Rectal smooth muscle tissue (tissue), 1 donor: ENCODE data around the gene MB21D2.
"Not testable (repeated sequence)": the region's sequence is repeated elsewhere in the genome, so short reads cannot be mapped to it uniquely, and the experiment has no call there.

Source experiments
- H3K27ac ChIP-seq: one replicate; pipeline ENCODE4 v1.7.0; 2013; ENCODE audit warnings: low read depth, low read length, inconsistent platforms
- H3K27me3 ChIP-seq: one replicate; pipeline ENCODE4 v1.7.0; 2013; ENCODE audit warnings: low read length; ENCODE audit not compliant: control insufficient read depth, insufficient read depth
- H3K36me3 ChIP-seq: one replicate; pipeline ENCODE4 v1.7.0; 2013; ENCODE audit warnings: low read length; ENCODE audit not compliant: control insufficient read depth, insufficient read depth
- H3K4me1 ChIP-seq: one replicate; pipeline ENCODE4 v1.7.0; 2013; ENCODE audit warnings: low read length; ENCODE audit not compliant: control insufficient read depth, insufficient read depth
- H3K4me3 ChIP-seq: one replicate; pipeline ENCODE4 v1.7.0; 2013; ENCODE audit warnings: low read length
- H3K9ac ChIP-seq: one replicate; pipeline ENCODE4 v1.7.0; 2013; ENCODE audit warnings: low read length

The MB21D2 gene

GRCh38 chr3:192917404-192918274, at the start of gene MB21D2:
Gene MB21D2 (minus strand): TSS chr3:192917856. CDS start chr3:192917840, 16 bp downstream.
- Histone ChIP-seq H3K4me3 (peak within 1 kb of the TSS; percentile 87), H3K27ac (peak within 1 kb of the TSS; percentile 91), H3K27me3 (no peaks in the 10 kb centered on the region), H3K4me1 (peaks cover 11% of the 10 kb centered on the region), H3K9ac (peak within 1 kb of the TSS; percentile 75), H3K36me3 (no peaks in the 10 kb centered on the region)

GRCh38 chr3:192964959-192965719, 47.5 kb upstream of the MB21D2 start:
- H3K36me3 ChIP-seq, H3K4me1 ChIP-seq, H3K27ac ChIP-seq, H3K27me3 ChIP-seq, H3K9ac ChIP-seq, H3K4me3 ChIP-seq: not testable (repeated sequence)

GRCh38 chr3:192959773-192960172, 42.1 kb upstream of the MB21D2 start:
- Histone ChIP-seq H3K4me1 (no peaks in the 10 kb centered on the region), H3K9ac (no peak overlapping the region), H3K27me3 (no peaks in the 10 kb centered on the region), H3K4me3 (no peak overlapping the region), H3K27ac (no peak overlapping the region), H3K36me3 (no peaks in the 10 kb centered on the region)

- Histone ChIP-seq H3K36me3 (no peaks in the 10 kb centered on the region), H3K4me3 (no peak overlapping the region), H3K27ac (no peak overlapping the region), H3K27me3 (no peaks in the 10 kb centered on the region), H3K9ac (no peak overlapping the region), H3K4me1 (no peaks in the 10 kb centered on the region)
Observed at GRCh38 chr3:192958219-192958872, 40.7 kb upstream of the MB21D2 start.

GRCh38 chr3:192957441-192958021, 39.9 kb upstream of the MB21D2 start:
- no peak overlapping the region for H3K27ac ChIP-seq
- no peaks in the 10 kb centered on the region for H3K4me1 ChIP-seq
- no peak overlapping the region for H3K4me3 ChIP-seq
- H3K27me3 ChIP-seq, result no peaks in the 10 kb centered on the region
- H3K9ac ChIP-seq, result no peak overlapping the region
- H3K36me3 ChIP-seq, result no peaks in the 10 kb centered on the region

- H3K9ac ChIP-seq, result no peak overlapping the region
- no peak overlapping the region for H3K4me3 ChIP-seq
- H3K4me1 ChIP-seq, result no peaks in the 10 kb centered on the region
- H3K36me3 ChIP-seq, result no peaks in the 10 kb centered on the region
- H3K27ac ChIP-seq, result no peak overlapping the region
- H3K27me3 ChIP-seq, result no peaks in the 10 kb centered on the region
Observed at GRCh38 chr3:192953926-192954325, 36.3 kb upstream of the MB21D2 start.

- Histone ChIP-seq H3K9ac (no peak overlapping the region), H3K27me3 (no peaks in the 10 kb centered on the region), H3K4me3 (no peak overlapping the region), H3K36me3 (no peaks in the 10 kb centered on the region), H3K27ac (no peak overlapping the region), H3K4me1 (no peaks in the 10 kb centered on the region)
Observed at GRCh38 chr3:192947421-192947820, 29.8 kb upstream of the MB21D2 start.

GRCh38 chr3:192943393-192943792, 25.7 kb upstream of the MB21D2 start:
- Histone ChIP-seq H3K27ac (no peak overlapping the region), H3K4me3 (no peak overlapping the region), H3K27me3 (no peaks in the 10 kb centered on the region), H3K36me3 (no peaks in the 10 kb centered on the region), H3K4me1 (no peaks in the 10 kb centered on the region), H3K9ac (no peak overlapping the region)

GRCh38 chr3:192942625-192943024, 25.0 kb upstream of the MB21D2 start:
- H3K4me3 ChIP-seq, result no peak overlapping the region
- no peaks in the 10 kb centered on the region for H3K27me3 ChIP-seq

GRCh38 chr3:192940129-192940528, 22.5 kb upstream of the MB21D2 start:
- no peaks in the 10 kb centered on the region for H3K4me1 ChIP-seq
- no peak overlapping the region for H3K4me3 ChIP-seq
- no peak overlapping the region for H3K27ac ChIP-seq
- H3K27me3 ChIP-seq, result no peaks in the 10 kb centered on the region
- no peaks in the 10 kb centered on the region for H3K36me3 ChIP-seq
- no peak overlapping the region for H3K9ac ChIP-seq

More at GRCh38 chr3:192942625-192943024, 25.0 kb upstream of the MB21D2 start:
- Histone ChIP-seq H3K9ac (no peak overlapping the region), H3K27ac (no peak overlapping the region), H3K4me1 (no peaks in the 10 kb centered on the region), H3K36me3 (no peaks in the 10 kb centered on the region)

- no peak overlapping the region for H3K4me3 ChIP-seq
- H3K4me1 ChIP-seq, result no peaks in the 10 kb centered on the region
- no peaks in the 10 kb centered on the region for H3K36me3 ChIP-seq
- H3K27me3 ChIP-seq, result no peaks in the 10 kb centered on the region
- H3K9ac ChIP-seq, result no peak overlapping the region
- no peak overlapping the region for H3K27ac ChIP-seq
Observed at GRCh38 chr3:192935441-192935840, 17.8 kb upstream of the MB21D2 start.
